Astrocyte (in vitro differentiated cells and primary cell): Measurements from ENCODE around the gene SND1. TPM values are rescaled to one million over a fixed set of nuclear protein-coding genes. Genes with fewer than 3 reads are reported as not detected.

Experiments used
- DNase-seq: peaks from one replicate; pipeline ENCODE4 v3.0.0-alpha.2; 2010; ENCODE audit warnings: low read depth
- FAIRE-seq: peaks from 2 replicates; lab custom pipeline; 2011; peaks lifted over from hg19 to GRCh38; lab: Jason Lieb, UNC
- H2AFZ ChIP-seq: 2 replicates; pipeline ENCODE4 v1.6.0; 2012; ENCODE audit warnings: low read depth, low read length, inconsistent platforms
- H3K27ac ChIP-seq: 2 replicates; pipeline ENCODE4 v1.5.1; 2011; ENCODE audit warnings: low read depth, low read length, inconsistent platforms
- H3K27me3 ChIP-seq: 2 replicates; pipeline ENCODE4 v1.6.0; 2011; ENCODE audit warnings: low read length, inconsistent platforms; ENCODE audit not compliant: insufficient read depth
- H3K36me3 ChIP-seq: 2 replicates; pipeline ENCODE4 v1.5.1; 2011; ENCODE audit warnings: low read length, inconsistent platforms; ENCODE audit not compliant: insufficient read depth
- H3K4me1 ChIP-seq: 2 replicates; pipeline ENCODE4 v1.5.1; 2011; ENCODE audit warnings: low read length, inconsistent platforms; ENCODE audit not compliant: insufficient read depth
- H3K4me2 ChIP-seq: 2 replicates; pipeline ENCODE4 v1.6.0; 2012; ENCODE audit warnings: low read length, inconsistent platforms
- H3K4me3 ChIP-seq: 2 replicates; pipeline ENCODE4 v1.5.1; 2011; ENCODE audit warnings: low read depth, mild to moderate bottlenecking, low read length, inconsistent platforms; ENCODE audit not compliant: insufficient read depth
- H3K79me2 ChIP-seq: 2 replicates; pipeline ENCODE4 v1.6.0; 2012; ENCODE audit warnings: mild to moderate bottlenecking, low read length, inconsistent platforms; ENCODE audit not compliant: insufficient read depth
- H3K9ac ChIP-seq: 2 replicates; pipeline ENCODE4 v1.6.0; 2012; ENCODE audit warnings: mild to moderate bottlenecking, low read length, inconsistent platforms
- H3K9me3 ChIP-seq: 2 replicates; pipeline ENCODE4 v1.5.1; 2012; ENCODE audit warnings: low read depth, mild to moderate bottlenecking, low read length, inconsistent platforms; ENCODE audit not compliant: insufficient read depth
- H4K20me1 ChIP-seq: 2 replicates; pipeline ENCODE4 v1.6.0; 2012; ENCODE audit warnings: low read length, inconsistent platforms; ENCODE audit not compliant: insufficient read depth
- H3K27ac Mint-ChIP-seq: one replicate; pipeline ENCODE4 v1.8.0; 2021; ENCODE audit warnings: mild to moderate bottlenecking, mixed read lengths; ENCODE audit not compliant: unreplicated experiment
- H3K27me3 Mint-ChIP-seq: one replicate; pipeline ENCODE4 v1.8.0; 2021; ENCODE audit warnings: low read depth, mixed read lengths; ENCODE audit not compliant: unreplicated experiment
- H3K36me3 Mint-ChIP-seq: one replicate; pipeline ENCODE4 v1.8.0; 2021; ENCODE audit warnings: low read depth, mixed read lengths; ENCODE audit not compliant: unreplicated experiment
- H3K4me1 Mint-ChIP-seq: one replicate; pipeline ENCODE4 v1.8.0; 2021; ENCODE audit warnings: low read depth, mixed read lengths; ENCODE audit not compliant: unreplicated experiment
- H3K4me3 Mint-ChIP-seq: one replicate; pipeline ENCODE4 v1.8.0; 2021; ENCODE audit warnings: mild to moderate bottlenecking, moderate library complexity, mixed read lengths; ENCODE audit not compliant: unreplicated experiment
- H3K9me3 Mint-ChIP-seq: one replicate; pipeline ENCODE4 v1.8.0; 2021; ENCODE audit warnings: mild to moderate bottlenecking, mixed read lengths; ENCODE audit not compliant: unreplicated experiment
- CTCF ChIP-seq: IDR thresholded peaks from 2 replicates; pipeline ENCODE4 v1.5.1; 2011; ENCODE audit warnings: low read depth, mild to moderate bottlenecking, inconsistent platforms, low read length, moderate library complexity; ENCODE audit not compliant: insufficient read depth
- EZH2 ChIP-seq: IDR thresholded peaks from 2 replicates; pipeline ENCODE4 v1.6.1; 2012; ENCODE audit warnings: mild to moderate bottlenecking, low read length, inconsistent platforms; ENCODE audit not compliant: insufficient read depth
- total RNA-seq: library from RNA; stranded (reverse); gene quantifications from 2 replicates; pipeline ENCODE4 v1.2.1, GENCODE V29; 2021

SND1 gene
- total RNA-seq, 1 donor from 2014 or later, result 267 TPM

GRCh38 chr7:128125816-128126215 is 473.8 kb downstream of the SND1 start:
- no peak overlapping the region for H3K4me2 ChIP-seq
- H3K4me1 Mint-ChIP-seq, result no peaks in the 10 kb centered on the region
- H3K9me3 Mint-ChIP-seq, result no peaks in the 10 kb centered on the region
- peaks cover 12% of the 10 kb centered on the region for H3K27me3 Mint-ChIP-seq
- no peak overlapping the region for H3K27ac ChIP-seq
- peaks cover 13% of the 10 kb centered on the region for H3K27me3 ChIP-seq
- no peak overlapping the region for H3K4me3 Mint-ChIP-seq
- no peak for TF ChIP-seq CTCF
- TF ChIP-seq EZH2, result no peak
- H3K27ac Mint-ChIP-seq, result no peak overlapping the region
- H3K36me3 ChIP-seq, result no peaks in the 10 kb centered on the region
- DNase-seq (no peak), FAIRE-seq (no peak)
- no peak overlapping the region for H3K4me3 ChIP-seq
- H4K20me1 ChIP-seq, result no peaks in the 10 kb centered on the region
- no peaks in the 10 kb centered on the region for H3K79me2 ChIP-seq
- H3K4me1 ChIP-seq, result no peaks in the 10 kb centered on the region
- no peaks in the 10 kb centered on the region for H3K9me3 ChIP-seq
- H3K9ac ChIP-seq, result no peak overlapping the region
- no peaks in the 10 kb centered on the region for H3K36me3 Mint-ChIP-seq
- no peak overlapping the region for H2AFZ ChIP-seq

DNA sequence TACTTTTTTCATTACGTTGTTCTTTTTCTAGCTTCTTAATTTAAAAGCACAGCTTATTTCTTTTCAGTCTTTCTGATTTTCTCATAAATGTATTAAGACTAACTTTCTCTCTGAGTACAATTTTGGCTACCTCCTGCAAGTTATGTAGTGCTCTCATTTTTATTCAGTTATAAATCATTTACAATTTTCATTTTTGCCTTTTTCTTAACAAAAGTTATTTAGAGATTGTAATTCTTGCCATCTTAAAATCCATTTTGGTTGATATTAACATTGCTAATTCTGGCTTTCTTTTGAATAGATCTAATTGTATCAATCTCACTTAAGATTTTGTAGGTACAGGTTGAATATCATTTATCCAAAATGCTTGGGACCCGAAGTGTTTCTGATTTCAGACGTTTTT is 476.4 kb downstream of the SND1 start:
- H4K20me1 ChIP-seq, result no peaks in the 10 kb centered on the region
- no peak for TF ChIP-seq CTCF
- TF ChIP-seq EZH2, result no peak
- Mint-ChIP-seq H3K4me3 (no peak overlapping the region), H3K27ac (no peak overlapping the region), H3K9me3 (peaks cover 2% of the 10 kb centered on the region), H3K36me3 (no peaks in the 10 kb centered on the region), H3K4me1 (no peaks in the 10 kb centered on the region), H3K27me3 (peaks cover 8% of the 10 kb centered on the region)
- FAIRE-seq (no peak), DNase-seq (no peak)
- no peak overlapping the region for H3K4me3 ChIP-seq
- H2AFZ ChIP-seq, result no peak overlapping the region
- no peaks in the 10 kb centered on the region for H3K79me2 ChIP-seq
- H3K9me3 ChIP-seq, result no peaks in the 10 kb centered on the region
- H3K27ac ChIP-seq, result no peak overlapping the region
- no peaks in the 10 kb centered on the region for H3K4me1 ChIP-seq
- no peak overlapping the region for H3K9ac ChIP-seq
- H3K36me3 ChIP-seq, result no peaks in the 10 kb centered on the region
- H3K27me3 ChIP-seq, result peaks cover 29% of the 10 kb centered on the region
- no peak overlapping the region for H3K4me2 ChIP-seq

DNA sequence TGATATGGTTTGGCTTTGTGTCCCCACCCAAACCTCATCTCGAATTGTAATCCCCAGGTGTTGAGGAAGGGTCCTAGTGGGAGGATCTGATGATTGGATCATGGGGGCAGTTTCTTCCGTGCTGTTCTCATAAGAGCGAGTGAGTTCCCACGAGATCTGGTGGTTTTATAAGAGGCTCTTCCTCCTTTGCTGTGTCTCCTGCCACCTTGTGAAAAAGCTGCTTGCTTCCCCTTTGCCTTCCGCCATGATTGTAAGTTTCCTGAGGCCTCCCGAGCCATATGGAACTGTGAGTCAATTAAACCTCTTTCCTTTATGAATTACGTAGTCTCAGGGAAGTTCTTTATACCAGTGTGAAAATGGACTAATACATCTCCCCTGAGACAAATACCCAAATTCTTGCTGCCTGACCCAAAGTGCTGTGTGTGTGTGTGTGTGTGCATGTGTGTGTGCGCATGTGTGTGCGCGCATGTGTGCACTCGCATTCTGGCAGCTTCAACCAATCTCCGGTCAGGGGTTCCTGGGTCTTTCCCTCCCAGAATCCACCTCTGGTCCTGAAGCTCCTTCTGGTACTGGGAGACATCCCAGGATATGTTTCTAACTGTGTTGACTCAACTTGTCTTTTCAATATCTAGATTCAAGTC is 477.4 kb downstream of the SND1 start:
- Mint-ChIP-seq H3K27ac (no peak overlapping the region), H3K36me3 (no peaks in the 10 kb centered on the region), H3K9me3 (peaks cover 2% of the 10 kb centered on the region), H3K4me1 (no peaks in the 10 kb centered on the region), H3K27me3 (peaks cover 12% of the 10 kb centered on the region), H3K4me3 (no peak overlapping the region)
- H3K4me1 ChIP-seq, result no peaks in the 10 kb centered on the region
- no peaks in the 10 kb centered on the region for H3K79me2 ChIP-seq
- H3K27ac ChIP-seq, result no peak overlapping the region
- no peak overlapping the region for H3K9ac ChIP-seq
- no peak for DNase-seq
- H3K4me2 ChIP-seq, result no peak overlapping the region
- TF ChIP-seq EZH2 (no peak), CTCF (no peak)
- no peak overlapping the region for H2AFZ ChIP-seq
- H3K9me3 ChIP-seq, result no peaks in the 10 kb centered on the region
- H3K36me3 ChIP-seq, result no peaks in the 10 kb centered on the region
- no peak for FAIRE-seq
- no peak overlapping the region for H3K4me3 ChIP-seq
- H4K20me1 ChIP-seq, result no peaks in the 10 kb centered on the region
- peaks cover 35% of the 10 kb centered on the region for H3K27me3 ChIP-seq
